ENCODE results near the gene SH2D4B. TPM values are rescaled to one million over a fixed set of nuclear protein-coding genes. Genes with fewer than 3 reads are reported as not detected.

The SH2D4B gene
- total RNA-seq, 1 donor from 2014 or later: not detected

DNA sequence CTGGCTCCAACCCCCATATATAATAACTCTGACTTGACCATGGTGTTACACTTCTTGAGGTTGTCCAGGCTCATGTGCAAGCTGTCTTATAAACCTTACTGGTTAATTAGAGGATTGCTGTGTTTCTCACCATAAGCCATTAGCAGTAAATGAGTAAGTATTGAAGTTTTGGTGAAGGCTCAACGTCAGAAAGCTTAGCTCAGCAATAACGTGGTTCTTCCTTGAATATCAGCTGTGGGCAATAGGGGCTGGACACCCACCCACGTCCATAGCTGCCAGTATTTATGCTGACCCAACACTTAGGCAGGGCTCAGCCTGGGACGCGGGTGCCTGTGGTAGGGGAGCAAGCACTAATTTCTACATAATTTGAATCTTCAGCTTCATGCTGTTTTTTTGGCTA is 134.1 kb downstream of the SH2D4B start:
- Histone ChIP-seq H3K9me3 (replicated peaks) (peaks cover 6% of the 10 kb centered on the region), H3K36me3 (no peaks in the 10 kb centered on the region), H3K4me3 (no peak overlapping the region), H3K4me1 (no peaks in the 10 kb centered on the region), H3K27me3 (ENCODE audit: low read depth) (no peaks in the 10 kb centered on the region), H3K27ac (replicated peaks) (no peak overlapping the region)
- intact Hi-C loops (cut with micrococcal nuclease): no loop called here
- no peak for DNase-seq
- TF ChIP-seq, protein P1, sequence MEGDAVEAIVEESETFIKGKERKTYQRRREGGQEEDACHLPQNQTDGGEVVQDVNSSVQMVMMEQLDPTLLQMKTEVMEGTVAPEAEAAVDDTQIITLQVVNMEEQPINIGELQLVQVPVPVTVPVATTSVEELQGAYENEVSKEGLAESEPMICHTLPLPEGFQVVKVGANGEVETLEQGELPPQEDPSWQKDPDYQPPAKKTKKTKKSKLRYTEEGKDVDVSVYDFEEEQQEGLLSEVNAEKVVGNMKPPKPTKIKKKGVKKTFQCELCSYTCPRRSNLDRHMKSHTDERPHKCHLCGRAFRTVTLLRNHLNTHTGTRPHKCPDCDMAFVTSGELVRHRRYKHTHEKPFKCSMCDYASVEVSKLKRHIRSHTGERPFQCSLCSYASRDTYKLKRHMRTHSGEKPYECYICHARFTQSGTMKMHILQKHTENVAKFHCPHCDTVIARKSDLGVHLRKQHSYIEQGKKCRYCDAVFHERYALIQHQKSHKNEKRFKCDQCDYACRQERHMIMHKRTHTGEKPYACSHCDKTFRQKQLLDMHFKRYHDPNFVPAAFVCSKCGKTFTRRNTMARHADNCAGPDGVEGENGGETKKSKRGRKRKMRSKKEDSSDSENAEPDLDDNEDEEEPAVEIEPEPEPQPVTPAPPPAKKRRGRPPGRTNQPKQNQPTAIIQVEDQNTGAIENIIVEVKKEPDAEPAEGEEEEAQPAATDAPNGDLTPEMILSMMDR (IDR thresholded peaks at IDR 0.05; ENCODE audit: borderline replicate concordance): no peak

DNA sequence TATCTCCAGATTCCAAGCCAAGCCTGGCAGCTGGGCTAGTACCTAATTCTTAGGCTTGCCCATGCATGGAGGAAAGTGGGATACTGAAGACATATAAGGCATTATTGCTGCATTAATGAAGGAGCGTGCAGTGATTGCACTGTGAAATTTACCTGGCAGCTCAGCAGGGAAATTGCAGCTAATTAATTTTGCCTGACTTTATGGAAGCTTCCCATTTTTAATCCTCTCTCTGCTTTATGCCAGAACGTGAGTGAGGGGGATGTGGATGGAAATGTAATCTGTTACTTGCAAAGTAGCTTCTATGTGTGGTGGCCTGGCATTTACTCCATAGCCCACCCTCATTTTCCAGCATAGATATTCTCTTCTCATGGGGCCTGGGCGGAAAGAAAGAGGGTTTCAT is 134.9 kb downstream of the SH2D4B start:
- Histone ChIP-seq H3K27me3 (ENCODE audit: low read depth) (no peaks in the 10 kb centered on the region), H3K27ac (replicated peaks) (no peak overlapping the region), H3K9me3 (replicated peaks) (peaks cover 6% of the 10 kb centered on the region), H3K36me3 (no peaks in the 10 kb centered on the region), H3K4me3 (no peak overlapping the region), H3K4me1 (no peaks in the 10 kb centered on the region)
- no peak for DNase-seq
- TF ChIP-seq, protein P1 (IDR thresholded peaks at IDR 0.05; ENCODE audit: borderline replicate concordance): no peak
- intact Hi-C loops (cut with micrococcal nuclease): no loop called here

DNA sequence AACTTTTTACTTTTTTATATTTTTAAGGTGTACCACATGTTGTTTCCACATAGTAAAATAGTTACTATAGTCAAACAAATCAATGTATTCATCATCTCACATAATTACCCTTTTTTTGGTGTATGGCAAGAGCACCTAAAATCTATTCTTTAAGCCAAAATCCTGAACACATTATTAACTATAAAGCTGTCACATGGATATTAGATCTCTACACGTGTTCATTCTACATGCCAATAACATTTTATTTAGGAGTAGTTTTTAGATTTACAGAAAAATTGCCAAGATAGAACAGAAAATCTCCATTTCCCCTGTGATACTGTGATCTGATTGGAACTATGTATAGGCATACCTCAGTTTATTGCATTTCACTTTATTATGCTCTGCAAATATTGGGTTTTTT is 137.1 kb downstream of the SH2D4B start:
- DNase-seq: no peak
- Histone ChIP-seq H3K27ac (replicated peaks) (no peak overlapping the region), H3K4me3 (no peak overlapping the region), H3K36me3 (no peaks in the 10 kb centered on the region), H3K27me3 (ENCODE audit: low read depth) (no peaks in the 10 kb centered on the region), H3K4me1 (no peaks in the 10 kb centered on the region), H3K9me3 (replicated peaks) (peaks cover 6% of the 10 kb centered on the region)
- TF ChIP-seq, protein P1 (IDR thresholded peaks at IDR 0.05; ENCODE audit: borderline replicate concordance): no peak
- intact Hi-C loops (cut with micrococcal nuclease): no loop called here

DNA sequence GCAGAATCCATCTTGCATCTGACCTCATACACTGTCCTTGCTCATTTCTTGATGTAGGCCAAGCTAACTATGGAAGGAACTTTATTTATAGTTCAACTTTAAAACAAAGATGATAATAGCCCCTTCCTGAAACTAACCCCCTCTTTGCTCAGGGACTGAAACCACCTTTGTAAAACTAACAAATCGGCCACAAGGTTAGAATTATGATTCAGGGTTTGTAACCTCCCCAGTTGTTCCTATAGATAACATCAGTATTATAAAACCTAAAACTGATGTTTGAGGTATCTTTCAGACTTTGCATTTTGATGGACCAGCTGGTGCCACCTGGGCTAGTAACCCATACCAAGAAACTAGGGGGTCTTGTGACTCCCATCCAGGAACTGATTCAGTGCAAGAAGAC is 143.4 kb downstream of the SH2D4B start:
- H3K36me3 ChIP-seq: no peaks in the 10 kb centered on the region

DNA sequence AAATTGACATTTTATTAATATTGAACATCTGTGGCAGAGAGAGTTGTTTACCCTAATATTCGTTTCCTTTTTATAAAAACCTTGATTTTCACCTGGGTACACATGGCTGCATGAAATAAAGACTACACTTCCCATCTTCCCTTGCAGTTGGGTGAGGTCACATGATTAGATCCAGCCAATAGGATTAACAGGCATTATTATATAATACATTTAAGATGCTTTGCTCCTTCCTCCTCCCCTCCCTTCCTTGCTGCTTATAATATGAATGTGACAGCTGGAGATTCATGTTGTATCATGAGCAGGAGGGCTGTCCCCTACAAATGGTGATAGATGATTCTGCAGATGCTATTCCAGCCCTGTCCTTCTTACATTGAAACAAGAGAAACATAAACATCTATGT is 146.6 kb downstream of the SH2D4B start:
- no peaks in the 10 kb centered on the region for H3K36me3 ChIP-seq
- DNase-seq: no peak
- intact Hi-C loops (cut with micrococcal nuclease): no loop called here
- H3K4me3 ChIP-seq: no peak overlapping the region
- no peaks in the 10 kb centered on the region for H3K27me3 ChIP-seq (ENCODE audit: low read depth)
- no peaks in the 10 kb centered on the region for H3K9me3 ChIP-seq (replicated peaks)
- H3K27ac ChIP-seq (replicated peaks): no peak overlapping the region
- TF ChIP-seq, protein P1 (IDR thresholded peaks at IDR 0.05; ENCODE audit: borderline replicate concordance): no peak
- H3K4me1 ChIP-seq: no peaks in the 10 kb centered on the region

More for the DNA sequence above, 143.4 kb downstream of the SH2D4B start:
- no peak overlapping the region for H3K27ac ChIP-seq (replicated peaks)
- TF ChIP-seq, protein P1 (IDR thresholded peaks at IDR 0.05; ENCODE audit: borderline replicate concordance): no peak
- DNase-seq: no peak
- intact Hi-C loops (cut with micrococcal nuclease): no loop called here
- no peak overlapping the region for H3K4me3 ChIP-seq
- H3K27me3 ChIP-seq (ENCODE audit: low read depth): no peaks in the 10 kb centered on the region
- H3K4me1 ChIP-seq: no peaks in the 10 kb centered on the region
- H3K9me3 ChIP-seq (replicated peaks): peaks cover 2% of the 10 kb centered on the region

DNA sequence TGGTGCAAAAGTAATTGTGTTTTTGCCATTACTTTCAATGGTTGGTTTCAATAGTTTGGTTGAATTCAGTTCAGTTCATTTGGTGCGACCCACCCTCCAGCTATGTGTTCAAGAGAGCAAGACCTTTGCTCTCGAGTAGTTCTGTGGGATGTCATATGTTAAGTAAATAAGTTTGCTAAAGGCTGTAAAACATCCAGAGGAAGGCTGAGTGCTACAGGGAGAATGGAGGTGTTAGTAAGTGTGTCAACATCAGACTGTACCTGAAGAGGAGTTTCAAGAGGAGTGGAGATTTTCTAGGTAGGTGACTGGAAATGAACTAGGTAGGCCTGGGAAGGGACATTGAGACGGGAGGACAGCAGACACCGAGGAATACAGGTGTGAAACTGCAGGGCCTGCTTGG is 147.7 kb downstream of the SH2D4B start:
- TF ChIP-seq, protein P1 (IDR thresholded peaks at IDR 0.05; ENCODE audit: borderline replicate concordance): no peak
- no peak overlapping the region for H3K27ac ChIP-seq (replicated peaks)
- intact Hi-C loops (cut with micrococcal nuclease): no loop called here

More for the DNA sequence above, 147.7 kb downstream of the SH2D4B start:
- Histone ChIP-seq H3K36me3 (no peaks in the 10 kb centered on the region), H3K9me3 (replicated peaks) (no peaks in the 10 kb centered on the region), H3K27me3 (ENCODE audit: low read depth) (peaks cover 7% of the 10 kb centered on the region), H3K4me3 (no peak overlapping the region), H3K4me1 (no peaks in the 10 kb centered on the region)
- DNase-seq: no peak
